Retinal pigment epithelial cell (primary cell): ENCODE measurements around the gene KCNQ2.

Experiments used
- DNase-seq: peaks from one replicate; pipeline ENCODE4 v3.0.0-alpha.2; 2010; ENCODE audit warnings: low read depth
- H3K4me3 ChIP-seq: 2 replicates; pipeline ENCODE4 v1.5.1; 2011; ENCODE audit warnings: mild to moderate bottlenecking, low read length, control low read depth, moderate library complexity
- CTCF ChIP-seq: conservative IDR thresholded peaks from 2 replicates; pipeline ENCODE4 v1.5.1; 2011; ENCODE audit warnings: low read depth, low read length, control low read depth, inconsistent platforms

KCNQ2 gene

GRCh38 chr20:63445075-63445734 lies 27.2 kb downstream of the KCNQ2 start:
- no peak overlapping the region for H3K4me3 ChIP-seq
- no peak for DNase-seq
- no peak for TF ChIP-seq CTCF

GRCh38 chr20:63444548-63444947 lies 27.9 kb downstream of the KCNQ2 start:
- no peak for TF ChIP-seq CTCF
- DNase-seq = no peak
- no peak overlapping the region for H3K4me3 ChIP-seq

GRCh38 chr20:63443606-63444395 lies 28.7 kb downstream of the KCNQ2 start:
- no peak for DNase-seq
- no peak overlapping the region for H3K4me3 ChIP-seq
- TF ChIP-seq CTCF = no peak

DNA sequence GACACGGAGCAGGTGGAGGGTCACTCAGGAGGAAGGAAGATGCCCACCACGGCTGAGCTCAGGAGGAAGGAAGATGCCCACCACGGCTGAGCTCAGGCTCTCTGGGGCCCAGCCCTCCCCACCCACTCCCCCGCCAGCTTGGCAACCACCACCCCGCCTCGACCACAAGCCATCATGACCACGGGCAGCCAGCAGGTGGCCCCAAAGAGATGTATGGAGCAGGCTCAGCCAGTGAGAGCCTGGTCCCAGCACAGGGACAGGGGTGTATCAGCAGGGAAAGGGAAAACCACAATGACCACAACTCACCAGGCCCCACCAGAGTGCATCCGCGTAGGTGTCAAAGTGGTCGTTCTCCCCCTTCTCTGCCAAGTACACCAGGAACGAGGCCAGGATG lies 30.4 kb downstream of the KCNQ2 start:
- peak; percentile 48 for TF ChIP-seq CTCF
- DNase-seq = no peak
- H3K4me3 ChIP-seq = no peak overlapping the region

GRCh38 chr20:63441136-63442099 lies 31.0 kb downstream of the KCNQ2 start:
- TF ChIP-seq CTCF = no peak
- H3K4me3 ChIP-seq = no peak overlapping the region
- no peak for DNase-seq

GRCh38 chr20:63440366-63440955 lies 32.0 kb downstream of the KCNQ2 start:
- no peak for DNase-seq
- no peak for TF ChIP-seq CTCF
- no peak overlapping the region for H3K4me3 ChIP-seq
